Small intestine (tissue), 16 donors: Measurements from ENCODE around the gene AQP6. TPM values are rescaled to one million over a fixed set of nuclear protein-coding genes. Genes with fewer than 3 reads are reported as not detected.

ENCODE experiments used
- DNase-seq, 2 donors: peaks; one replicate each; pipeline versions ENCODE4 v3.0.0 to v3.0.0-alpha.2; 2013
- FAIRE-seq: peaks from 2 replicates; lab custom pipeline; 2012; peaks lifted over from hg19 to GRCh38; lab: Jason Lieb, UNC
- H3K27ac ChIP-seq, 3 donors: one replicate each; pipeline ENCODE4 v1.5.1; 2013; ENCODE audit warnings: low read length in 2 of 3, mild to moderate bottlenecking in 2 of 3, control low read depth in 1 of 3, inconsistent platforms in 1 of 3, low read depth in 1 of 3, moderate library complexity in 1 of 3
- H3K27me3 ChIP-seq, 3 donors: one replicate each; pipeline ENCODE4 v1.6.1; 2013; ENCODE audit warnings: low read length in 3 of 3, inconsistent platforms in 1 of 3; ENCODE audit not compliant: control insufficient read depth in 3 of 3, insufficient read depth in 3 of 3
- H3K36me3 ChIP-seq, 3 donors: one replicate each; pipeline ENCODE4 v1.6.1; 2013; ENCODE audit warnings: low read length in 3 of 3, inconsistent platforms in 1 of 3, low read depth in 1 of 3, mild to moderate bottlenecking in 1 of 3, moderate library complexity in 1 of 3; ENCODE audit not compliant: control insufficient read depth in 3 of 3, insufficient read depth in 2 of 3
- H3K4me1 ChIP-seq, 3 donors: one replicate each; pipeline ENCODE4 v1.6.1; 2013; ENCODE audit warnings: low read length in 2 of 3, inconsistent platforms in 1 of 3, low read depth in 1 of 3, mild to moderate bottlenecking in 1 of 3, moderate library complexity in 1 of 3; ENCODE audit not compliant: control insufficient read depth in 3 of 3, insufficient read depth in 2 of 3
- H3K4me3 ChIP-seq, 3 donors: one replicate each; pipeline ENCODE4 v1.5.1; 2013; ENCODE audit warnings: low read length in 3 of 3, control low read depth in 1 of 3, inconsistent platforms in 1 of 3, low read depth in 1 of 3, mild to moderate bottlenecking in 1 of 3, moderate library complexity in 1 of 3
- H3K9me3 ChIP-seq, 2 donors: one replicate each; pipeline ENCODE4 v1.6.1; 2013; ENCODE audit warnings: low read depth in 1 of 2, low read length in 1 of 2; ENCODE audit not compliant: control insufficient read depth in 2 of 2, insufficient read depth in 1 of 2
- WGBS, 3 donors: extraction: QIAGEN DNeasy Blood & Tissue Kit; methylation state at CpG; one replicate each; pipeline ENCODE4 v1.1.7; 2013; 5-methylcytosine and 5-hydroxymethylcytosine counted together
- long read RNA-seq, 10 donors: transcript quantifications; one replicate each; lab custom pipeline, GENCODE V29; 2026
- polyA plus RNA-seq, 4 donors: library from polyadenylated mRNA; stranded (reverse) in 3 of 4; unstranded in 1 of 4; fragments of 200-250 nt in 3 of 4; fragments of 120-200 nt in 1 of 4; gene quantifications; one replicate each; pipeline versions ENCODE4 v1.2.1 to v1.2.3, GENCODE V29; 2013
- donor health status: healthy with polysubstance abuse.
- donor health status: control.
- donor health status: control.
- donor health status: Bipolar disorder and iron deficiency.
- donor health status: healthy.

AQP6 gene
- under 1 TPM in 2 of 4 donors, not detected in 2; 0.09 to 0.31 TPM for polyA plus RNA-seq
- long read RNA-seq, donor 1 = 0 reads
- long read RNA-seq, donor 2 = 0 reads
- long read RNA-seq, donor 3 = 0 reads
- long read RNA-seq, donor 4 = 0 reads
- long read RNA-seq, donor 5 = 0 reads
- long read RNA-seq, donor 6 = 0 reads
- long read RNA-seq, donor 7 = 0 reads
- long read RNA-seq, donor 8 = 0 reads
- long read RNA-seq, donor 9 = 0 reads
- long read RNA-seq, donor 10 = 0 reads

GRCh38 chr12:49972641-49973360 lies at the start of gene AQP6:
AQP6 (plus strand) TSS chr12:49972947; CDS start chr12:49973174, 227 bp downstream.
- Histone ChIP-seq H3K4me3 (no peak within 1 kb of the TSS), H3K9me3 (no peaks in the 10 kb centered on the region), H3K4me1 (peaks cover 0 to 32% (median 0%) of the 10 kb centered on the region in 3 donors), H3K27me3 (peaks cover 0 to 17% (median 0%) of the 10 kb centered on the region in 3 donors), H3K27ac (no peak within 1 kb of the TSS), H3K36me3 (no peaks in the 10 kb centered on the region)
- no peak for FAIRE-seq
- no peak for DNase-seq
- 81 to 83% (median 82%) methylated on average over 18 of the region's 18 CpGs for WGBS, 3 donors

- 78 to 80% (median 79%) methylated on average over 6 to 7 of the region's 7 CpGs for WGBS, 3 donors
- Histone ChIP-seq H3K36me3 (no peaks in the 10 kb centered on the region), H3K27me3 (no peaks in the 10 kb centered on the region), H3K4me1 (no peaks in the 10 kb centered on the region), H3K4me3 (no peak overlapping the region), H3K9me3 (no peaks in the 10 kb centered on the region), H3K27ac (no peak overlapping the region)
- no peak for FAIRE-seq
- no peak for DNase-seq
Measured at GRCh38 chr12:49923035-49923644, 49.6 kb upstream of the AQP6 start.

- DNase-seq (no peak), FAIRE-seq (no peak)
- Histone ChIP-seq H3K4me3 (no peak overlapping the region), H3K9me3 (no peaks in the 10 kb centered on the region), H3K27me3 (no peaks in the 10 kb centered on the region), H3K27ac (no peak overlapping the region), H3K36me3 (no peaks in the 10 kb centered on the region), H3K4me1 (no peaks in the 10 kb centered on the region)
- WGBS, 3 donors = 85 to 88% (median 87%) methylated on average over 15 of the region's 15 CpGs
Measured at GRCh38 chr12:49923880-49924556, 48.7 kb upstream of the AQP6 start.

GRCh38 chr12:49924628-49925246 lies 48.0 kb upstream of the AQP6 start:
- Histone ChIP-seq H3K4me3 (no peak overlapping the region), H3K27me3 (peaks cover 0 to 5% (median 0%) of the 10 kb centered on the region in 3 donors), H3K4me1 (no peaks in the 10 kb centered on the region), H3K27ac (no peak overlapping the region), H3K9me3 (no peaks in the 10 kb centered on the region), H3K36me3 (no peaks in the 10 kb centered on the region)
- FAIRE-seq (no peak), DNase-seq (no peak)
- WGBS, 3 donors = 87 to 93% (median 91%) methylated on average over 7 of the region's 7 CpGs

GRCh38 chr12:49925433-49926204 lies 47.1 kb upstream of the AQP6 start:
- no peak overlapping the region for H3K27ac ChIP-seq
- H3K9me3 ChIP-seq = no peaks in the 10 kb centered on the region
- DNase-seq (no peak), FAIRE-seq (no peak)
- peaks cover 0 to 9% (median 0%) of the 10 kb centered on the region in 3 donors for H3K27me3 ChIP-seq
- no peaks in the 10 kb centered on the region for H3K36me3 ChIP-seq
- H3K4me1 ChIP-seq = no peaks in the 10 kb centered on the region
- WGBS, 3 donors = 87 to 91% (median 88%) methylated on average over 11 of the region's 11 CpGs
- no peak overlapping the region for H3K4me3 ChIP-seq

GRCh38 chr12:49928471-49928870 lies 44.3 kb upstream of the AQP6 start:
- Histone ChIP-seq H3K36me3 (no peaks in the 10 kb centered on the region), H3K4me1 (no peaks in the 10 kb centered on the region), H3K4me3 (no peak overlapping the region), H3K27ac (no peak overlapping the region), H3K27me3 (peaks cover 0 to 9% (median 0%) of the 10 kb centered on the region in 3 donors), H3K9me3 (no peaks in the 10 kb centered on the region)
- DNase-seq (no peak), FAIRE-seq (no peak)
- WGBS, 3 donors = 76 to 80% (median 79%) methylated on average over 6 of the region's 6 CpGs

GRCh38 chr12:49929581-49929980 lies 43.2 kb upstream of the AQP6 start:
- no peak overlapping the region for H3K4me3 ChIP-seq
- no peak for FAIRE-seq
- H3K27me3 ChIP-seq = peaks cover 0 to 9% (median 0%) of the 10 kb centered on the region in 3 donors
- no peaks in the 10 kb centered on the region for H3K36me3 ChIP-seq
- no peak for DNase-seq
- 81 to 83% (median 82%) methylated on average over 7 of the region's 7 CpGs for WGBS, 3 donors
- H3K4me1 ChIP-seq = no peaks in the 10 kb centered on the region
- no peak overlapping the region for H3K27ac ChIP-seq
- H3K9me3 ChIP-seq = no peaks in the 10 kb centered on the region
